CMK (cell line): ENCODE measurements around the gene C19orf67.
A peak's percentile ranks its signal among the peaks of the same experiment; 100 is the strongest.

ENCODE experiments used
- DNase-seq: peaks from one replicate; pipeline ENCODE4 v3.0.0-alpha.2; 2010; ENCODE audit warnings: low read depth

The C19orf67 gene

DNA sequence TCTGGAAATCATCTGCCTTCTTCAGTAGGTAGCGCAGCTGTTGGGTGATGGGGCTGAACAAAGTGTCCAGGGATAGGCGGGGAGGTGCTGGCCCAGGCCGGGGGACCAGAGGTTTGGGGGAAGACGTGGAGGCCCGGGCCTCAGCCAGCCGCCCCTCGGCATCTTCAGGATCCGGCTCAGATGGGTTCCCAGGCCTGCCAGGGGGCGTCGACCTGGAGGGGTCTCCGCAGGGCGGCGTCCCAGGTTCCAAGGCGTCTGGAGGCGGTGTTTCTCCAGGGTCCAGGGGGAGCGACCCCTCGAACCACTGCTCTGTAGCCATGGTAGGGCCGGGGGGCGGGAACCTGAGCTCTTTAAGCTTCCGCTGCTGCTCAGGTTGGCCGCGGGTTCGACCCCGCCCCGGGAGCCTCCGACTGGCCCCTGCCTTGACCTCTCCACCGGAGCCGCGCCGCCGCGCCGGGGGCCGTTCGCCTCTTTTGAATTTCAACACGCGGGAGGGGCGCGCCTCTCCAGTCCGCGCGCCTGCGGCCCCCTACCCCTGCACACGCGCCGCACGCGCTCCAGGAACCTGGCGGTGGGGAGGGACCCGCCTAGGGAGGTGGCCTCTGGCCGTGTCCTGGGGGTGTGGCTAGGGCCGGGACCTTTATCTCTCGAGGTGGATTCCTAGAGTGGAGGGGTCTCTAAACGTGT lies at the start of gene C19orf67:
Gene C19orf67 (minus strand): TSS at position 475 of the 687 bp plus-strand sequence. CDS start 156 bp downstream, at position 319.
- DNase-seq = no peak

DNA sequence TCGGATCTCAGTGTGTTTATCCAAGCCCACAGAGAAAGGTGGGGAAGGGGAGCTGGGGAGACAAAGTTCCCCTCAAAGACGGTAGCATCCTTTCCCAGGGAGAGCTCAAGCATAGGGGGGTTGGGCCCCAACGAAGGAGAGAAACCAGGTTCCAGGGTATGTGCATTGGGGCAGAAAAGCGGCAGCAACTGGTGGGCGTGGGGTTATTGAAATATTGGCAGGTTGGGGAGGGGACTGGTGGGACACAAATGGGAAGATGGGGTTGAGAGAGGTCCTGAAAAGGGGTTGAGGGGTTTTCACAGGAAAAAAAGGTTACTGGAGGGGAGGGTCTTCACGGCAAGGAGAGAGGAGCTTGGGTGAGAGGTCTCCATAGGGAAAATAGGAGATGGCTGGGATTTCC lies 49.8 kb upstream of the C19orf67 start:
- no peak for DNase-seq

DNA sequence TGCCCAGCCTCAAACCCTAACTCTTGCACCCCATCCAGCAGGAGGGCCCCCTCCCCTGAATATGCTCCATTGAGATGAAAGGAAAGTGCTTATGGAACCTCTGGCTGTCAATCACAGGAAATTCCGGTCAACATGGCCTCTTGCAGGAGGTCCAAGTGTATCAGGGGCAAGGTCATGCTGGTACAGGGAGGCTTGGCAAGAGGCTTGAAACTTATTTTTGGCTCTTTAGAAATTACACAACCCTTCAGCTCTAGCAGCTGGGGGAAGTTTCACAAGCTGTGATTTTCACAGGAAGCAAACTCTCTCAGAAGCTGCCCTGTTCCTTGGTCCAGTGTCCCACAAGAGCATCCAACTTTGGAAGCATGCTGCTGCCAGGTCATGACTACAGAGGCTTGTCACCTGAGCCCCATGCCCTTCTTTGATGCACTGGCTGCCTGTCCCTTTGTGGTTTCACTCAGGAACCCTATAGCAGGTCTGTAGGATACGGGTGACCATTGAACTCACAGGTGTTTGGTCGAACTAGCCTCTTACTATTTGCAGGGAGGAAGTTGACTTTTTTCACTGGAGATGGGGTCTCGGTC lies 42.4 kb upstream of the C19orf67 start:
- no peak for DNase-seq

DNA sequence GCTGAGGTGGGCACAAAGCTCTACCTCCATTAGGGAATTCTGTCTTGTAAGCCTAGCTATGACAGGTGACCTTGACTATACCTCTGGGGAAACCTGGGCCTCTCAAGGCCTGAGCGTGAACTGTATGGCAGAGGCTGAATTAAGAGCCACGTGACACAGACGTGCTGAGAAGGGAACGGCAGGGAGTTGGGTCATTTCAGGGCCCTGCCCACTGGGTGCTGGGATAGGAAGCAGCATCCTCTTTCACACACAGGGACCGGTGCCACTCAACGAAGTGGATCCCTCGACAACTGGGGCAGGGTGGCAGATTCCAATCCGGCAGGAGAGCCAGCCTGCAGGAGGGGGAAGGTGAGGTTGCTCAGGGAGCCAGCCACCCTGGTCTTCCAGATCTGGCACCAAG lies 41.6 kb upstream of the C19orf67 start:
- DNase-seq = no peak

DNA sequence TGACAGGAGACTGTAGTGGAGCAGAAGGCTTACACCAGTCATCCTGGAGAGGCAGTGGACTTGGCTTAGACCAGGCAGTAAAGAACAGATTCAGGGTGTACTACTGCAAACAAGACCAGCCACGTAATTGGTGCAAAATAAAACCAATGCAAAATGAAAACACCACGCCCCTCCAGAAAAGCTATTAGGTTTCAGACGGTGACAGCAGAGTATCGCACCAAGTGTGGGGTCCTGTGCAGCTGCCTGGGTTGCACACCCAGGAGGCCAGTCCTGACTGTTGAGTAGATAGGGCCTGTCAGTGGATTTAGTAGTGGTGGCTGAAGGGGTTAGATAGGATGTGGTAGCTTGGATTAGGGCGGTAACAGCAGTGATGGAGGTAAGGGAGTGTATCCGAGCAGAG lies 37.3 kb upstream of the C19orf67 start:
- no peak for DNase-seq

DNA sequence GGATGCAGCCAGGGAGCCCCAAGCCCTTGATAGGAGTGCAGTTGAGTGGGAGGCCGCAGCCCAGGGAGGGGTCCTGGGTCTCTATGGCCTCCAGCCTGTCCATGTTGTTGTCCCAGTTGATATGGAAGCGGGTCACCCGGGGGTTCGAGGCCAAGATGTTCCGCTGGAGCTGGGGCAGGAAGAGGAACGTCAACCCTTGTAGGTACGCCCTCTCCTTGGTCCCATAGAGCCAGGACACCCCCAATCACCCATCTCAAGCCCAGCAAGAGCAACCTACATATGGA lies 34.9 kb upstream of the C19orf67 start:
- no peak for DNase-seq

DNA sequence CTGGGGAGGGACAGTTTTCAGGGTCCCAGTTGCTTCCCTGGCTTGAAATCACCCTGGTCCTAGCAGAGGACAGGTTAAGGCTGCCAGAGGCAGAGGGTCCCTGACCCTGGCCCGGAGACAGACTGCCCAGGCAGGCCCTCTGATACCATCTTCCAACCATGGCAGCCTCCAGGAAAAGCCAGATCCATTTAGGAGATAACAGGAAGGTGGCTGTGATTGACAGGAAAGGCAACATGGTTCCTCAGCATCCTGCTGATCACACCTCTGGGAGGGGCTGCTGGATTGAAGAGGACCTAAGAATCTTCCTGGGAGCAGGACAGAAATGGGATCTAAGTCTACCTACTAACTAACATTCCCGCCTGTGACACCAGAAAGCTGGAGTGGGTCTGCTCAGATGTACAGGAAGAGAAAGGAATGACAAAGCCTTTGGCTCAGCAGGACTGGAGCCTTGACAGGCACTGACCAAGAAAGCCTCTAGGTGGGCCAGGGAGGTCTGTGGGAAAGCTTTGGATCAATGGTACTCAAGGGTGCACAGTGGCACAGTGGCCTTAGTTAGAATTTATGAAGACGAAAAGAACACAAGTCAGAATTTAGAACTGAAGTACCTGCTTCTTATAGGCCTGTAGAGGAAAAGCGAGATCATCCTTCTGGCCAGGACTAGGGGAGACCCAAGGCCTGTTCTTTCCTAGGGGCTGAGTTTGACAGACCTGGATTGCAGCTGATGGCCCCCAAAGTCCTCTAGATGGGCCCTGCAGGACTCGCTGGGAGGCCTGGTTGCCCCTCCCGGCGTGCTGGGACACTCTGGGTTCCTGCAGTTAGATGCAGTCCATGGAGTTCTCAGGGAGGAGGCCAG lies 34.3 kb upstream of the C19orf67 start:
- DNase-seq = no peak

DNA sequence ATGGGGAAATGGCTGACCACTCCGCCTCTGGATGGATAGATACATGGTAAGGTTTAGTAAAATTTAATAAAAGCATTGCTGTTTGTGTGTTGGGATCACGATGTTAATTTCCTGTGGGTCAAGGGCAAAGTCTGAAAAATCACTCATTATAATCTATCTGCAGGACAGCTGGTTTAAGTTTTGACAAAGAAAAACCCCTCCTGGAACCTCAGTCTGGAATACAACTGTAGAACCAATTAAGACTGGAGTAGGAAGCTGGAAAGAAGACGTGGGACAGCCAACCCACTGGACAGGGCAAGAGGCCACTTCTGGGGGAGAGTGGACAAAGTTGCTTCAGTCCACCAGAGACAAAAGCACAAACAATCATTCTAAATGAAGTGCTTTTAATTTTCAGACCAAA lies 33.6 kb upstream of the C19orf67 start:
- DNase-seq = no peak

DNA sequence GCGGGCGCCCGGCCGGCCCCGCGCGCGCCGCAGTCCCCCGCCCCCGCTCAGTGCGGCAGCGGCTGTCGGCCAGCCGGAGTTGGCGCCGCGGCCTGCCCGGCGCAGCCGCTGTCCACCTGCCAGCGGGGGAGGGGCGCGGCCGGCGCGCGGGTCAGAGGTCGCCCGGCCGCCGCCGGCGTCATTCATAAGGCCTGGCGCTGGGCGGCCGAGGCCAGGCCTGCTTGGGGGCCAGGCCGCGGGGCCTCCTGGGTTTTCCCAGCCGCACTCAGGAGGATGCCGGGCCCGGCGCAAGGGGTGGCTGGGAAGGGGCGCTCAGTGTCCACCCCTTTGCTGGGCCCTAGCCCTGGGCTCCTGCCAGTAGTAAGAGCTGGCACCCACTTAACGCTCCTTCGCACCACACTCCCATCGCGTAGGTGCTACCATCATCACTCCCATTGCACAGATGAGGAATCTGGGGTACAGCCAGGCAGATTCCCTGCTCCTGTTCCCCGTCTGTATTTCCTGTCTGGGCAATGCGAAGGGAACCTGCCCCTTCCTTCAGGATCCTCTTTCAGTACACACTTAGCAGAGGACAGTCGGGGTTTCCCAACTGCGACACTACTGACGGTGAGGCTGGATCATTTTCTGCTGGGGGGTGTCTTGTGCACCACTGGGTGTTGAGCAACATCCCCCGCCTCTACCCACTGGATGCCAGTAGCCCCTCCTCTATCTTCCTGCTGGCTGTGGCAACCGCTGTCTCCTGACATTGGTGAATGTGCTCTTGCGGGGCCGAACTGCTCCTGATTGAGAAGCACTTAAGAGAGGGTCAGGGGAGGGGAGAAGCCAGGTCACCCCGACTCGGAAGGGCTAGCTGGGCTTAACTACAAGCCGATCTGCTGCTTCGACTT lies 32.8 kb upstream of the C19orf67 start:
- no peak for DNase-seq

DNA sequence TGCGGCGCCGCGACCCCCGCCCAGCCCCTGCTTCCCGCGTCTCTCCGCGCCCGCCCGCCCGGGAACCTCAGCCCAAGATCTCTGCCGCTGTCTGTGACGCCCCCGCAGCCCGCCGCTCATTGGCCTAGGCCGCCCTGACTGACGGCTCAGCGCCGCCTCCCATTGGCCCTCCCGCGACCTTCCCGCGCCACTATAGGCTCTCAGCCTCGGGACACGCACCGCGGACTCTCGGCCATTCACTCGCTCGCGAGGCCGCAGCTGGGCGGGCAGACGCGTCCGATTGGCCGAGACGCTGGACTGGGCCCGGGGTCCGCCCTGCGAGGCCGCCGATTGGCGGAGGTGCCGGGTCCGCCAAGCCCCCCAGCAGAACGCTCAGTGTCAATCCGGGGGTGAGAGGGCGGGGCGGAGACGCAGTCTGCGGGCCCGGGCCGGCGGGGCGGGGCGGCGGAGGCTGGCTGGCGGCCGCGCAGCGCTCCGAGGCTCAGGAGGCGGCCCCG lies 32.1 kb upstream of the C19orf67 start, which contains the start of gene PRKACA:
Gene PRKACA (minus strand): TSS at position 95 of the 497 bp plus-strand sequence. CDS start 215 bp downstream, outside the sequence.
- DNase-seq = peak; percentile 95

DNA sequence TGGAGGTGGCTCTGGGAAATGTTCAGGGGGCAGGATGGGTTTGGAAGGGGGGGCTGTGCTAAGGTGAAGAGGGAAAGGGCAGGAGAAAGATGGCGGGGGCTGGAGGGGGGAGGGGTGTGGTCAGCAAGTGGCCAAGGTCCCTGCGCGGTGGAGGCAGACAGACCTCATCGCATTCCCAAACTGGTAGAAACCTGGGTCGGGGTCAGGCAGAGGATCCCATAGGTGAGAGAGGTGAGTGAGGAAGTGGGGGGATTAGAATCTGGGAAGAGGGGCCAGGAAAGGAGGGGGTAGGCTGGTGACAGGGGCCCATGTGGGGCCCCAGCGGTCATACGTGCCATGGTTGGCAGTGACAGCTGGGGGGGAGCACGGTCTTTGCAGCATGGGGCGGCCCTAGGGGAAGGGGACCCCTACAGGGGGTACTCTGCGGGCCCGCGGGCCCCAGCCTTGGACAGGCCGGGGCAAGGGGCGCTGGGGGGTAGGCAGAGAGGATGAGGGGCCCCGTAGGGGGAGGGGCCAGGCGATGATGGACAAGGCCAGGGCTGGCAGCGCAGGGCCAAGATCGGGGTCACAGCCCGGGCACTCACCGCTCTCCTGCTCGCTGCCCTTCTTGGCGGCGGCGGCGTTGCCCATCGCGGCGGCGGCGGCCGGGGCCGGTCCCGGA lies 31.5 kb upstream of the C19orf67 start:
- no peak for DNase-seq

DNA sequence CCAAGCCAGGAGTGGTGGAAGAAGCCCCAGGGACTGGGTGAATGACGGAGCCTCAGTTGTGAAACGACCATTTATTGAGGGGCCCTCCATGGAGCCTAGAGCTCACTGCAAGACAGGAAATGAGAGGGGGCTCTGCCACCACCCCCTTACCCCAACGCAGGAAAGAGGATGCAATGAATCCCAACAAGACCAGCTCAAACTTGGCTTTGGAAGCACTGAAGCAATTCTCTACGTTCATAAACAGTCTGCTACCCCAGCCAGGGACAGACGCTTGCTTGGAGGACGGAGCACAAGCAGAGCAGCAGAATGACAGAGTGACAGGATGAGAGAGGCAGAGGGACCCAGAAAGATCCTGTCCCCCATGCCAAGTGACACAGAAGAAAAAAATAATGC lies 30.9 kb upstream of the C19orf67 start:
- no peak for DNase-seq

DNA sequence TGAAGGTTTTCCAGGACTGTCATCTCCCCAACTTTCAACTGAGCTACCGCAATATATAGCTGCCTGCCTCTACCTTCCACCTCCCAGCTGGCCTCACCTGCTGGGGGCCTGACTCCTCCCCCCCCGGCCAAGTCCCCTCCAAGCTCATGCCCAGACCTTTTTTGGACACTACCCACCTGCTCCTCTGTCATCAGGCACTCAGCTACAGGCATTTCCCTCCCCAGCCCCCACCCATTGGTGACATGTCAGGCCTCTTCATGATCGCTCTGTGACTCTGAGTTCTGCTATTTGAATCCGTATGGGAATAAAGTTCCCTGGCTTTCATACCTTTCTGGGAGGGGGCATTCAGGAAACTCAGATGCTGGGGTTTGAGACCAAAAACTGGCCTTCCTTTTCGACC lies 30.2 kb upstream of the C19orf67 start:
- DNase-seq = no peak

DNA sequence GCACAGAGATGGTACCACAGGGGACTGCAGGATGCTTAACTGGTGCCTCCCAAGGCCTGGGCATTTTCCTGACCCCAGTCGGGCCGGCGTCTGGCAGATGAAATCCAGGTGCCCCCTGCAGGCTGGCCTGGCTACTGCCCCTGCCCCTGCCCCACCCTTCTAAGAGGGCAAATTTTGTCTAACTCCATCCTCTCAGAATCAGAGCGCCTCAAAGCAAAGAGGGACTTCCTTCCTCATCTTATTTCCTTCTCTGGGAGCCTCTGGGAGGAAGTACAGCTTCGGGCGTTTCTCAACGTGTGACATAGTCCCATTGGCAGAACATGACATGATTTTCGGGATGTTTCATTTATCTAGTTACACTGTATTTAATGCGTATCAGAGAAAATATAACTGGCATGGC lies 29.3 kb upstream of the C19orf67 start:
- DNase-seq = peak; percentile 74

DNA sequence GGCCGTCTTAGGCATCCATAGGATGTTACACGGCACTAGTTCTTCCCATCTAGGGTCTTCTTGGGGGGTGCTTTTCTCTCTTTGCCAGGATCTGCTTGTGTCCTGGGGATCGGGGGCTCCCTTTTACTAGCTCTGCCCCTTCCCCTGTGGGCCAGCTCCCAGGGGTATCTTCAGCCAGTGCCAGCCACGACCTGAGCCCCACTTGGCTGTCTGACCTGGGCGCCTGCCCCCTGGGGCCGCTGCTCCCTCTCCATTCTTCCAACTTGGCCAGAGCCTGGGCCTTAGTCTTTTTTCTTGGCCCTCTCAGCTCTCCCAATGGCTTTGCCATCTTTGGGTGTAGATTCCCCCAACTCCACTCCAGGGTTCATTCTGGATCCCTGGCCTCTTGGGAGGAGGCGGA lies 28.9 kb upstream of the C19orf67 start:
- no peak for DNase-seq

DNA sequence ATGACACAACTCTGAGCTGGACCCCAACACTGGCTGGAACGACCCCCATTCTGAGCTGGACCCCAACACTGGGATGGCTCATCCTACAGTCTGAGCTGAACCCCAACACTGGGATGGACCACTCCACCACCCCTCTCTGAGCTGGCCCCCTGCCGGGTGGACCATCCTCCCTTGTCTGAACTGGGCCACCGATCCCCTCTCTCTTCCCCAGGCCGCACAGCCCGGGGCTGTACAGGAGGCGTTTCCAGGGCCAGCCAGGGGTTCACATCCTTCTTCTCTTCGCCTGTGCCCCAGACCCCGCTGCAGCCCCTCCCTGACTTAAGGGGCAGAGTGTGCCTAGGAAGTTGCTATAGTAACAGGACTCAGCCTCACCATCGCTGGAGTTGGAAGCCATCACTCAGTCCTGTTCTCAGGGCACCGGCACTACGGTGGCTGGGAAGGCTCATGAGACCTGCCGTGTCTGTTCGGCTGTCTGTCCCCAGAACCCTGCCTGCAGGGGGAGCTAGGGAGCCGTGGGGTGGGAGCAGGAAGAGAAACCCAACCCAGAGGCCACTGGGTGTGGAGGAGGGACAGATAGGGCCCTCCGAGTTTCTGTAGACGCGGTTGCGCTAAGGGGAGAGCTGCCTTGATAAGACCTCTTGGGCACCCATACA lies 28.3 kb upstream of the C19orf67 start:
- DNase-seq = peak; percentile 98

DNA sequence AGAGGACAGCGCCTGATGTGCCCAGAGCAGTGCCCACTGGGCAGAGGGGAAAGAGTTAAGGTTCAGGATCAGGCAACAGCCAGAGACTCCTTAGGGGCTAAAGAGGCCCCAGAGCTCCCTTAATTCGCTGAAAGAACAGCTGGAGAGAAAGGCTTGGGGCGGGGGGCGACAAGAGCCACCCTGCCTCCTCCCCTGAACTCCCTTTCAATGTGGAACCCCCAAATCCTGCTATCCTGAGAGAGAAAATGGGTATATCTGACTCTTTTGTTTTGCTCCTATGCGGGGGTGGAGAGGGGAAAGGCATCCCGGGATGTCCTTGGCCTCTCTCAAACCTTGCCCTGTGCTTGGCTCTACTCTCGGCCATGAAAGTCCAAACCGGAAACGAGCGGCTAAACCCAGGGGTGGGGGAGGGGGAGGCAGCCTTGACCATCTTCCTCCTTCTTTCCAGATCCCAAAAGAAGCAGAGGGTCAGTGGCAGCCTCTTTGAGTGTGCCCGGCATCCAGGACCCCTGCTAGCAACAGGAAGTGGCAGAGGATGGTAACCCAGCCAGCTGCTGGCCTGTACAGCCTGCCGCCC lies 27.3 kb upstream of the C19orf67 start:
- DNase-seq = no peak

DNA sequence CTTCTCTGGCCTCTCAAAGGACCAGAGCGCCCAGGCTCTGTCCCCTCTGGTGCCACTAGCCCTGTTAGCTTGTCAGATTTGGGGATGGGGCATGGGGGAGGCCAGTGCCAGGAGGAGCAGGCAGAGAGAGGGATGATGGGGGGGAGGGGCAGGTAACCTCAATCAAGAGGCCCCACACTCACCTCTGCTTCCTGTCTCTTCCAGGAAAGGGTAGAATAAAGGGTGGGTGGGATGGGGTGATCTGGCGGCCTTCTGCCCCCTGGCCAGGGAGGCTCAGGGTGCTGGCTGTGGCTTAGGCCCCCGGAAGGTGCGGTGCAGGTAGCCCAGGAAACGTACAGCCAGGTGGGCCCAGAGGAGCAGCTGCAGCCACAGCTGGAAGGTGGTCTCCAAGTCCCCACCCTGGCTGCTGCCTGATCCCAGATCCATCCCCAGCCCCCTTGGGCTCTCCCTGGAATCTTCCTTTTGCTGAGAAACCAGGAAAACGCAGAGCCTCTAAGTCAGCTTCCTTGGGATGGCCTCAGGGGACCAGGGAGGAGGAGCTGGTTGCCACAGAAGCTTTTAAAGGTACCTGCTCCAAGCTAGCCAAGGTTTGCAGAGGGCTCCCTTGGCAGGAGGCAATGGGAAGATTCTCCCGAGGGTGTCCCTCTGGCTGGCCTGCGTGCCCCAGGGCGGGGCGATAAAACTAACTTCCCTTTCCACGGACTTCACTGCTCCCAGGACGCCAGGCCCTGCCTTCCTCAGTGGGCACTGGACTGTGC lies 26.6 kb upstream of the C19orf67 start:
- DNase-seq = no peak

DNA sequence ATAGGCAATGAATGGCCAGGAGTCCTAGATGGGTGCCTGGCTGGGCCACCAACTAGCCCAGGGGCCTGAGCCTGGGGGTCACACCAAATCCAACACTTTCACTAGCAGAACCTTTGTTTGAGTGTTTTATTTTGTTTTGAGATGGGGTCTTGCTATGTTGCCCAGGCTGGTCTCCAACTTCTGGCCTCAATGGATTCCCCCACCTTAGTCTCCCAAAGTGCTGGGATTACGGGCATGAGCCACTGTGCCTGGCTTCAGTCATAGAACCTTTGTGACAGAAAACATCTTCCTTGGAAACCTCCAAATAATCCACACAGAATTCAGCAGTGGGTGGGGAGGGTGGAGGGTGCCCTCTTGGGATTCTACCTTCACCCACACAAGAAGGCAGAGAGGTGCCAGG lies 25.9 kb upstream of the C19orf67 start:
- no peak for DNase-seq

DNA sequence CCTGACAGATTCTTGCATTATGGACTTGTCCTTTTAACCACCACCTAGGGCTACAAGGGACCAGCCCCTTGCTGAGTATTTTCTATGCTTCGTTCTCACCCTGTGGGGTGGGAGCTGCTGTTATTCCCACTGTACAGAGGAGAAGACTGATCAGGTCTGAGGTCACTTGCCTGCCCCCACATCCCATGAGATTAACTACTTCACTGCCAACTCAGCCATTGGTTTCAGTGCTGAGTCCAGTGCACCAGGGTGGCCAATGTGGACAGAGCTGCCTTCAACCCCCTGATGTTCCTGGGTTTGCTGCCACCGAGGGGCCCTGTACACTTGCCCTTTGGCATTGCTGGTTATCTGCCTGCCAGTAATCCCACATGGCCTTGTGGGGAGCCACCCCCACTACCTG lies 25.1 kb upstream of the C19orf67 start:
- DNase-seq = no peak
